Hematopoietic multipotent progenitor cell (in vitro differentiated cells): ENCODE results near the gene RGS4. TPM values are rescaled to one million over a fixed set of nuclear protein-coding genes. Genes with fewer than 3 reads are reported as not detected.
"Not testable (repeated sequence)": the region's sequence is repeated elsewhere in the genome, so short reads cannot be mapped to it uniquely, and the experiment has no call there.

ENCODE experiments used
- DNase-seq, 3 donors: peaks; one replicate each; pipeline ENCODE4 v3.0.0-alpha.2; 2011 to 2015; ENCODE audit warnings: low read depth in 2 of 3, low spot score in 2 of 3
- total RNA-seq: library from RNA; depleted of rRNA; stranded (reverse); fragments of >200 nt; gene quantifications from one replicate; pipeline ENCODE4 v1.2.3, GENCODE V29; 2012

RGS4 gene
- total RNA-seq, 1 donor: not detected

- no peak for DNase-seq
Observed at GRCh38 chr1:163066686-163067085, 2.5 kb upstream of the RGS4 start.

GRCh38 chr1:163068716-163069115 lies 445 bp upstream of the RGS4 start:
- no peak for DNase-seq

GRCh38 chr1:163069655-163070277 lies 605 bp downstream of the RGS4 start:
- no peak for DNase-seq

GRCh38 chr1:163071405-163072255 lies 2.5 kb downstream of the RGS4 start:
- peak in 2 of 3 donors; percentile 41 to 68 for DNase-seq

- no peak for DNase-seq
Observed at GRCh38 chr1:163072658-163073057, 3.5 kb downstream of the RGS4 start.

- DNase-seq: no peak
Observed at GRCh38 chr1:163074004-163074403, 4.8 kb downstream of the RGS4 start.

GRCh38 chr1:163074716-163075284 lies 5.6 kb downstream of the RGS4 start:
- no peak for DNase-seq

- no peak for DNase-seq
Observed at GRCh38 chr1:163076044-163076443, 6.9 kb downstream of the RGS4 start.

GRCh38 chr1:163076446-163076845 lies 7.3 kb downstream of the RGS4 start:
- DNase-seq: no peak

- DNase-seq: no peak
Observed at GRCh38 chr1:163076981-163077761, 8.0 kb downstream of the RGS4 start.

GRCh38 chr1:163082971-163083370 lies 13.8 kb downstream of the RGS4 start:
- DNase-seq: no peak

GRCh38 chr1:163083690-163084089 lies 14.5 kb downstream of the RGS4 start:
- DNase-seq: no peak

GRCh38 chr1:163084330-163084729 lies 15.2 kb downstream of the RGS4 start:
- no peak for DNase-seq

- DNase-seq: no peak
Observed at GRCh38 chr1:163085041-163085903, 16.1 kb downstream of the RGS4 start.

- no peak for DNase-seq
Observed at GRCh38 chr1:163085904-163086268, 16.7 kb downstream of the RGS4 start.

- not testable (repeated sequence) for DNase-seq
Observed at GRCh38 chr1:163089117-163089516, 20.0 kb downstream of the RGS4 start.

- DNase-seq: no peak
Observed at GRCh38 chr1:163090321-163090945, 21.3 kb downstream of the RGS4 start.

GRCh38 chr1:163093169-163093568 lies 24.0 kb downstream of the RGS4 start:
- DNase-seq: no peak

GRCh38 chr1:163093579-163093978 lies 24.4 kb downstream of the RGS4 start:
- DNase-seq: no peak

- DNase-seq: no peak
Observed at GRCh38 chr1:163094182-163094581, 25.0 kb downstream of the RGS4 start.
